ENCODE results near the gene IGFALS.

Gene IGFALS

GRCh38 chr16:1766231-1766630 is 27.3 kb downstream of the IGFALS start:
- FAIRE-seq: no peak
- no peak for DNase-seq (ENCODE audit: low spot score)

DNA sequence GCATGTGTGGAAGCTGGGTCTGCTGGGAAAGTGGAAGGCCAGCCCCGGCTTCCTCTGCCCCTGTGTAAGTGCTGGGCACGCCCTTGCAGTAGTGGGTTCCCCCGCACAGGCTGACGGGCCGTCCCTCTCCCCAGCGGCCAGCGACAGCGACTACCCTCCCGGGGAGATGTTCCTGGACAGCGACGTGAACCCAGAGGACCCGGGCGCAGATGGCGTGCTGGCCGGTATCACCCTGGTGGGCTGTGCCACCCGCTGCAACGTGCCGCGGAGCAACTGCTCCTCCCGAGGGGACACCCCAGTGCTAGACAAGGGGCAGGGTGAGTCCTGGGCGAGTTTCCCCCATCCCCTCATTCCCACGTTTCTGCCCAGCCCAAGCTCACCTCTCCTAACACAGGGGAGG is 27.7 kb downstream of the IGFALS start:
- FAIRE-seq (no peak), DNase-seq (ENCODE audit: low spot score) (no peak)

DNA sequence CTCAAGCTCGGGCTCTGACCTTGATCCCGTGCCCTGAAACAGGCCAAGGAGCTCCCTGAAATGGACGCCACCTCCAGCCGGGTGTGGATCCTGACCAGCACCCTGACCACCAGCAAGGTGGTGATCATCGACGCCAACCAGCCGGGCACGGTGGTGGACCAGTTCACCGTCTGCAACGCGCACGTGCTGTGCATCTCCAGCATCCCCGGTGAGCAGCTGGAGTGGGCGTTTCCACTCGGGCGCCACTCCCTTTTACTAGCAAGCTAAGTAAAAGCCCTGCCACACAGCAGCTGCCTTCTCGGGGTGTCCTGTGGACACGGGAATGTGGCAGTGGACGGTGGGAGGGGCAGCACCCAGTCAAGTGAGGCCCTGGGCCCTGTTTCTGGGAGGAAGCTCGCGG is 28.5 kb downstream of the IGFALS start:
- DNase-seq (ENCODE audit: low spot score): no peak
- no peak for FAIRE-seq

DNA sequence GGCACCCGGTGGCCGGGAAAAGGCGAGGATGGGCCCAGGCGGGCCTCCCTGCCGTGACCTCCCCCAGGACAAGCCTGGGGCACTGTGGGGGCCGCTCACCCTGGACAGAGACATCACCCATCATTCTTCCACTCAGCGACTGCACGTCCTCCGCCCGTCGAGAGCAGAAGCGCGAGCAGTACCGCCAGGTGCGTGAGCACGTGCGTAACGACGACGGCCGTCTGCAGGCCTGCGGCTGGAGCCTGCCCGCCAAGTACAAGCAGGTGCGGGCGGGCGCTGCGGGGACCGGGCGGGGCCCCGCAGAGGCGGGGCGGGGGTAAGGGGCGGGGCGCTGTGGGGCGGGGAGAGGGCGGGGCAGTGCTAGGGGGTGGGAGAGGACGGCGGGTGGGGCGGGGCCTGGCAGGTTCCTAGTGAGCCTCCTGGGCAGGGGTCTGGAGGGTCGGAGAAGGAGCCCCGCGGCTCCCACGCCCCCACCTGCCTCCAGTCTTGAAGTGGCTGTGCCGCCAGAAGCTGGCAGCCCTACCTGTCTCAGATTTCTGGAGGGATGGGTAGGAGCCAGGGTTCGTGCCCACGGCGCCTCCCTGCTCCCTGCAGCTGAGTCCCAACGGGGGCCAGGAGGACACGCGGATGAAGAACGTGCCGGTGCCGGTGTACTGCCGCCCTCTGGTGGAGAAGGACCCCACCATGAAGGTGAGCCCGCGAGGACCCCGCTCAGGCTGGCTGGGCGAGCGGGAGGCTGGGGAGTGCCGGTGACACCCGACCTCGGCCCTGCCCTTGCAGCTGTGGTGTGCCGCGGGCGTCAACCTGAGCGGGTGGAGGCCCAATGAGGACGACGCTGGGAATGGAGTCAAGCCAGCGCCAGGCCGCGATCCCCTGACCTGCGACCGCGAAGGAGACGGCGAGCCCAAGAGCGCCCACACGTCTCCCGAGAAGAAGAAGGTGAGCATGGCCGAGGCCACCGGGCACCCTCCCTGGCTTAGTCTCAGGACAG is 29.7 kb downstream of the IGFALS start:
- DNase-seq (ENCODE audit: low spot score) (no peak), FAIRE-seq (peak; percentile 32)

- FAIRE-seq (no peak), DNase-seq (ENCODE audit: low spot score) (no peak)
These were observed 30.5 kb downstream of the IGFALS start for GRCh38 chr16:1762879-1763520.

GRCh38 chr16:1762196-1762878 is 31.2 kb downstream of the IGFALS start:
- no peak for DNase-seq (ENCODE audit: low spot score)
- no peak for FAIRE-seq

DNA sequence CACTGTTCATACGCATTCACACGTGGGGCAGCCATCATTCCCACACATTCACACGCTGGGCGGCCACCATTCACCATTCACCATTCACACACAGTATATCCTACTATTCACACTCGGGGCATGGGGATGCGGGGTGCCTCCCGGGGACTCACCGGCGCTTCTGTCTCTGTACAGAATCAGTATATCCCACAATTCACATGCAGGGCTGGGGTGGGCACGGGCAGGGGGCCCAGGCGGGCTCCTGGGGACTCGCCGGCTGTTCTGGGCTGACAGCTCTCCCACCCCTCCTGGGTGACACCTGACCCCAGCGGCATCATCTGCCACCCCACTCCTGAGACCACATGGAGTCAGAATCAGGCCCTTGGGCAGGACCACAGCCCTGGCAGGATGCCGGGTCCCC is 31.8 kb downstream of the IGFALS start:
- DNase-seq (ENCODE audit: low spot score): no peak
- no peak for FAIRE-seq

DNA sequence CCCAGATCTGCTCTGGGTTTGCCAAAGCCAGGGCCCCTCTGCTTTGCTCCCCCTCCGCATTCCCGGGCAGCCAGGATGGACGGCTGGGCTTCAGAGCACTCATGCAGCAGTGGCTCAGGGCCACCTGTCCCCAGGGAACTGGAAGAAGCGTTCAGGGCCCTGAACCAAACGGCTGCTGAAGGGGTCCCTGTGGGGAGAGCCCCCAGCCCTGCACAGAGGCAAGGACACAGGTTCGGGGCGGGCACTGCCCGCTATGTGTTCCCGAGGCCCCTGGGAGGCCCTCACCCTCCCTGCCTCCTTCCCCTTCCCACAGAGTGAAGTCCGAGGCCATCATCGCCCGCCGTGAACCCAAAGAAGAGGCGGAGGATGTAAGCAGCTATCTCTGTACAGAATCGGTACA is 32.6 kb downstream of the IGFALS start:
- DNase-seq (ENCODE audit: low spot score): no peak
- FAIRE-seq: no peak

GRCh38 chr16:1759511-1759910 is 34.0 kb downstream of the IGFALS start:
- DNase-seq (ENCODE audit: low spot score) (no peak), FAIRE-seq (no peak)

GRCh38 chr16:1758923-1759322 is 34.6 kb downstream of the IGFALS start:
- DNase-seq (ENCODE audit: low spot score) (no peak), FAIRE-seq (no peak)

DNA sequence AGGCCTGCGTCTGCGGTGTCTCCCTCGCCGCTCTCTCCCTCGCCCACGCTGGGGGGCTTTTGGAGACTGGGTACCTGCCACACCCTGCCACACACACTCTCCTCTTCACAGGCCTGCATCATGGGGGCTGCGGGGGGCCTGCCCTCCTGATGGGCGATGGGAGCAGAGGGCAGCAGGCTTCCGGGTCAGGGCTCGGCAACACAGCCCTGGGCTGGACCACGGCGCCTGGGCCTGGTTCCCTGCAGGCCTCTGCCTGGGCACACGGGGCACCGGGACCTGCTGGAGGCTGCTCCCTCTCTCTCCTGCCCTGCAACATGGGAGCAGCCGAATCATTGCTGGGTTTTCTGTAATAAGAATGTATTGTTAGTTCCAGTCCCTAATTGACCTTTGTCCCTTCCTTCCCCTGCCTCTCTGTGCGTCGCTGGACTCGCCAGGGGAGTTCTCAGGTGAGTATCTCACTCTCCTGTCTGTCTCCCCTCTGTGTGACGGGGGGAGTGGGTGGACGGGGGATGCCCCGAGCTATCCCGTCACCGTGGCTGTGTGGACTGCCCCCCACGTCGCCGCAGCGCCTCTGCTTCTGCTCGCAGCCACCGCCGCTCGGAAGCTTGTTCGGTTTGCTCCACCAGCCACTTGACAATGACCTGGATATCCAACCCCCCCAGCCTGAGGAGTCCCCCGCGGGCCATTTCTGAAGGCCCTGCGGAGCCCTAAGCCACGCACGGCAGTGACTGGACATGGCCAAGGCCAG is 35.6 kb downstream of the IGFALS start:
- no peak for FAIRE-seq
- DNase-seq (ENCODE audit: low spot score): no peak

- FAIRE-seq: no peak
These were observed 39.3 kb downstream of the IGFALS start for GRCh38 chr16:1754204-1754603.

DNA sequence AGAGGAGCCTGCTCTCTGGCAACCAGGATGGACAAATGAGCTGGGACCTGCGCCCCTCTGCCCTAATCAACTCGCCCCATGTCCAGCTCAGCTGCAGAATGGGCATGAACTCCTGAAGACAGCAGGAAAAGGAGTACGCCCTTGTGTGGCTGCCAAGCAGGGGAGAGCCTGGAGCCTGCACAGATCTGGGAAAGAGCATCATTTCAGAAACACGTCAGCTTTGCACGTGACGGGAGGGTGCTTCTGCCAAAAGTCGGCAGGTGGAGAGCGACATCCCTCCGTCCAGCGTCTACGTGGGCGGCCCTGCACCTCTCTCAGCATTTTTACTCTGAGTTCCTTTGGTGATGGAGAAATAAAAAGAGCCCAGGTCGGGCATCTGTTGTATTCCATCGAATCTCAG is 40.7 kb downstream of the IGFALS start:
- FAIRE-seq (no peak), DNase-seq (ENCODE audit: low spot score) (no peak)

More at GRCh38 chr16:1754204-1754603, 39.3 kb downstream of the IGFALS start:
- no peak for DNase-seq (ENCODE audit: low spot score)

- no peak for DNase-seq (ENCODE audit: low spot score)
- FAIRE-seq: no peak
These were observed 41.6 kb downstream of the IGFALS start for GRCh38 chr16:1751946-1752345.

- no peak for FAIRE-seq
- no peak for DNase-seq (ENCODE audit: low spot score)
These were observed 44.1 kb downstream of the IGFALS start for GRCh38 chr16:1749152-1750117.

GRCh38 chr16:1747934-1748333 is 45.6 kb downstream of the IGFALS start:
- DNase-seq (ENCODE audit: low spot score): no peak
- no peak for FAIRE-seq

GRCh38 chr16:1746693-1747195 is 46.8 kb downstream of the IGFALS start:
- no peak for DNase-seq (ENCODE audit: low spot score)
- FAIRE-seq: no peak

GRCh38 chr16:1745900-1746692 is 47.4 kb downstream of the IGFALS start:
- FAIRE-seq (peak; percentile 40), DNase-seq (ENCODE audit: low spot score) (peak; percentile 95)
